AG04449 (cell line): ENCODE results near the gene GSTCD.

Experiments used
- CTCF ChIA-PET: fragments of 350-600 bp; formaldehyde crosslinking; extraction: SDS; loops from one replicate; lab custom pipeline; 2021; ENCODE audit warnings: antibody characterized with exemption; lab: Yijun Ruan, JAX
- POLR2A ChIA-PET: fragments of 400-600, 350-600 bp; formaldehyde crosslinking; extraction: SDS; loops from one replicate; lab custom pipeline; 2020; ENCODE audit warnings: antibody characterized with exemption, inconsistent platforms; lab: Yijun Ruan, JAX
- DNase-seq: peaks from one replicate; pipeline ENCODE4 v3.0.0-alpha.2; 2010; ENCODE audit warnings: low read depth, low spot score
- H3K4me3 ChIP-seq: 2 replicates; pipeline ENCODE4 v1.5.1; 2011; ENCODE audit warnings: low read depth, mild to moderate bottlenecking, control low read depth, low read length
- CTCF ChIP-seq: IDR thresholded peaks from one replicate; pipeline ENCODE4 v1.5.1; 2011; ENCODE audit warnings: mild to moderate bottlenecking, moderate library complexity, low read length, control low read depth, inconsistent platforms; ENCODE audit not compliant: insufficient read depth; ENCODE audit errors: missing control alignments

Gene GSTCD

GRCh38 chr4:105670684-105671083 is 37.9 kb upstream of the GSTCD start:
- POLR2A ChIA-PET = no interaction called here
- CTCF ChIA-PET = no interaction called here
- H3K4me3 ChIP-seq = no peak overlapping the region
- DNase-seq = no peak
- no peak for TF ChIP-seq CTCF

GRCh38 chr4:105671301-105671700 is 37.3 kb upstream of the GSTCD start:
- no peak for DNase-seq
- POLR2A ChIA-PET = no interaction called here
- CTCF ChIA-PET = no interaction called here
- no peak for TF ChIP-seq CTCF
- no peak overlapping the region for H3K4me3 ChIP-seq

- POLR2A ChIA-PET = no interaction called here
- no peak for TF ChIP-seq CTCF
- no peak for DNase-seq
- CTCF ChIA-PET = no interaction called here
- H3K4me3 ChIP-seq = no peak overlapping the region
These were observed 34.6 kb upstream of the GSTCD start for GRCh38 chr4:105674011-105674410.

- ChIA-PET CTCF (interaction anchor here (0.8 kb wide), 1 partner anchor 8 kb away, joined by 3 read pairs; no protein-coding TSS in a partner anchor), POLR2A (no interaction called here)
- DNase-seq = no peak
- no peak overlapping the region for H3K4me3 ChIP-seq
- TF ChIP-seq CTCF = no peak
These were observed 30.9 kb upstream of the GSTCD start for GRCh38 chr4:105677709-105678108.

GRCh38 chr4:105679186-105679585 is 29.4 kb upstream of the GSTCD start:
- CTCF ChIA-PET = no interaction called here
- DNase-seq = no peak
- no peak overlapping the region for H3K4me3 ChIP-seq
- POLR2A ChIA-PET = no interaction called here
- no peak for TF ChIP-seq CTCF

GRCh38 chr4:105683038-105683437 is 25.5 kb upstream of the GSTCD start:
- no peak for TF ChIP-seq CTCF
- POLR2A ChIA-PET = no interaction called here
- CTCF ChIA-PET = no interaction called here
- DNase-seq = no peak
- no peak overlapping the region for H3K4me3 ChIP-seq
